ENCODE data around the gene IDUA.

- no peak for TF ChIP-seq CTCF (IDR thresholded peaks at IDR 0.05)
- no peak for TF ChIP-seq POLR2A (IDR thresholded peaks at IDR 0.05)
- no peak for TF ChIP-seq POLR2AphosphoS5 (IDR thresholded peaks at IDR 0.05)
Measured at GRCh38 chr4:953574-953915, 33.3 kb upstream of the IDUA start.
